Amygdala (tissue), 56 donors: ENCODE data around the gene VAMP1.
A peak's percentile ranks its signal among the peaks of the same experiment; 100 is the strongest.
"Not testable (repeated sequence)": the region's sequence is repeated elsewhere in the genome, so short reads cannot be mapped to it uniquely, and the experiment has no call there.

ENCODE experiments used
- DNase-seq, 56 donors: peaks; one replicate each; lab custom pipeline; 2025; lab: John Stamatoyannopoulos, UW

Gene VAMP1

GRCh38 chr12:6427796-6428195, 42.7 kb downstream of the VAMP1 start:
- not testable (repeated sequence) for DNase-seq

DNA sequence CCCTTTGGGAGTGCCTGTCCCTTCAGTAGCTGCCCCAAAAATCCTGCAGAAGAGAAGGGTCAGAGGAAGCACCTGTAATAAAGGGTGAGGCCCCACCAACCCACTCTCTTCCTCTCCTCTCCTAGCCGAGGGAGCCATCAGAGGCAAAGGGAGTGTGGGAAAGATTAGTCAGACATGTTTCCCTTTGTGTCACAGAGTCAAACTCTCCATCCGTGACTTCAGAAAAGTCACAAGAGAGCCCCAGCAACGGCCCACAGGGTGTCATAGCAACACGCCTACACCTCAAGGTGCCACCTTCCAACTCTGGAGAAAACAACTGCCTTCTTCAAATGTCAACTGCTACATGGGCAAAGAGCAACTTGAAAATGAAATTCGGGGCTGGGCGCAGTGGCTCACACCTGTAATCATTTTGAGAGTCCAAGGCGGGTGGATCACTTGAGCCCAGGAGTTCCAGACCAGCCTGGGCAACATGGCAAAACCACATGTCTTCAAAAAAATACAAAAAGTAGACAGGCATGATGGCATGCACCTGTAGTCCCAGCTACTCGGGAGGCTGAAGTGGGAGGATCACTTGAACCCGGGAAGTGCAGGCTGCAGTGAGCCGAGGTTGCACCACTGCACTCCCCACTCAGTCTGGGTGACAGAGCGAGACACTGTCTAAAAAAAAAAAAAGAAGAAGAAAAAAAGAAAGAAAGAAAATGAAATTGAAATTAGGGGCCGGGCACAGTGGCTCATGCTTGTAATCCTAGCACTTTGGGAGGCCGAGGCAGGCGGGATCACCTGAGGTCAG, 43.4 kb downstream of the VAMP1 start:
- DNase-seq: peak in 2 of 56 donors; percentile 15 to 24

GRCh38 chr12:6425590-6426531, 44.6 kb downstream of the VAMP1 start:
- DNase-seq: peak in 29 of 56 donors; percentile 9 to 71 (median 26)

GRCh38 chr12:6424866-6425265, 45.6 kb downstream of the VAMP1 start:
- no peak for DNase-seq

DNA sequence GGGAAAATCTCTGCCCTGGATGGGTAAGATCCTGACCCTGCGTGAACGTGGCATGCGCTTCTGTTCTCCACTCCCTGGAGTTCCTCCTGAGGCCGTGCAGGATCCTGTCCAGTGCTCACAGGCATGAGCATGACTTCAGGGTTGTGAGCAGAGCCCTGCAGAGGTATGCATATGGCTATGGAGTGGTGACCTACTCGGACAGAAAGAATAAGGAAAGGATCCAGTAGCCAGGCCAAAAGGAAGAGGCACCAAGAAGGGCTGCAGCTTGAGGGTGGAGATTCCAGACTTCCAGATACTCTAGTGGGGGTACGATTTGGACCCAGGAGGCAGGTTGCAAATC, 46.5 kb downstream of the VAMP1 start:
- no peak for DNase-seq

DNA sequence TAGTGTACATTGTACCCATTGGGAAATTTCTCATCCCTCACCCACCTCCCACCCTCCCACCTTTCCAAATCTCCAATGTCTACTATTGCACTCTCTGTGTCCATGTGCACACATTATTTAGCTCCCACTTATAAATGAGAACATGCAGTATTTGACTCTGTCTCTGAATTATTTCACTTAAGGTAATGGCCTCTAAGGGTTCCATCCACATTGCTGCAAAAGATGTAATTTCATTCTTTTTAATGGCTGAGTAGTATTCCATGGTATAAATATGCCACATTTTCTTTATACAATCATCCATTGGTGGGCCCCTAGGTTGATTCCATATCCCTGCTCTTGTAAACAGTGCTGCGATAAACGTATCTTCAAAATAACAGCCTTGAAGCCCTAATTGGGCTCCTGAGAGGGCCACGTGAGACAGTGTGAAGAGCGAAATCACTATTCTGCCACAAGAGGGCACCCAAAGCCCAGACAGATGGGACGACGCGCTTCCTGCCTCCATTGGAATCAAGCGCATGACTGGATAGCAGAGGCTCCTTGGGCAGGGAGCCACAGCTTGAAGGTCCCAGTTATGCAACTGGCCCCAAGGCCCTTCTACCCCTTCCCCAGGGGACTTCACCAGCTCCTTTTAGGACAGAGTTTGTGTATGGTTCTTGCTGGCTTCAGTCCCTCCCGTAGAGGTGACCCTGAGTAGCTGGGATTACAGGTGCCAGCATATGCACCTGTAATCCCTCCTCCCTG, 47.0 kb downstream of the VAMP1 start:
- DNase-seq: peak in 51 of 56 donors; percentile 20 to 86 (median 56)

GRCh38 chr12:6420364-6420763, 50.1 kb downstream of the VAMP1 start:
- DNase-seq: no peak

GRCh38 chr12:6418796-6419195, 51.7 kb downstream of the VAMP1 start:
- no peak for DNase-seq

DNA sequence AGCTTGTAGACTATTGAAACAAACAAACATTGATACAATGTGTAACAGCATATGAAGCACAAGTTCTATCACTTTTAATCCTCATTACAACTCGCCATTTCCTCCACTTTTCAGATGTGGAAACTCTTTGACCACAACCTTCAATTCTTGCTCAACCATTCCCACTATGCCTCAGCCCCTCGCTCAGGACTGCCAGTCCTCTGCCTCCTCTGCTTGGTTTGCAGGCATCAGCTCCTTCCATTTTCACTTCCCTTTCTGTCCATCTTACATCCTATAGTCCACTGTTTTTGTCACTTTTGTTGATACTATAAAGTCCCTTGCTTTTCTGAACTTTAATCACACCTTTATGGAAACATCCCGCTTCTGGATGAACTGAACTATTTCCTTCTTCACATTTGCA, 53.9 kb downstream of the VAMP1 start:
- DNase-seq: peak in 4 of 56 donors; percentile 7 to 21 (median 12)
